ENCODE data around the gene DCAF8L1. TPM values are rescaled to one million over a fixed set of nuclear protein-coding genes. Genes with fewer than 3 reads are reported as not detected.
"Not testable (repeated sequence)": the region's sequence is repeated elsewhere in the genome, so short reads cannot be mapped to it uniquely, and the experiment has no call there.

The DCAF8L1 gene
- total RNA-seq, 3 donors from 2014 or later (not counting 1 experiment from before 2014, with no cell fraction given): not detected

DNA sequence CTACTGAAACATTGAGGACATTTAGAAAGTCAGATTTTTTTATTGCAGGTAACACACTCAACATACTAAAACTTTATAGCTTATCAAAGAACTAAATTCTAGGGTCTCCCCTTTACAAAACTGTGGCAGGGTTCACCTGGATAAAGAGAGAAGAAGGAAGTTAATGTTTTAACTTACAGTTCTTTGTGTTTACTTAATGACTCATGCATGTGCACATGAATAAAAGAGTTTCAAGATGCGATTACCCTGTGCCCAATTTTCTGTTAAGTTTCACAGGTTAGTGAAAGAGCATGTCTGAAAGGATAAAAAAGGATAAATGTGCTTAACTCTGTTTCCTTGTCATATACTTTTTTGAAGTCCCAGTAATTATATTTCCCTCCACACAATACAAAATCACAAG is 16.8 kb downstream of the DCAF8L1 start:
- no peaks in the 10 kb centered on the region for H3K36me3 Mint-ChIP-seq
- no peaks in the 10 kb centered on the region for H3K27me3 Mint-ChIP-seq (ENCODE audit: low read depth in 2 of 2)
- H3K4me1 ChIP-seq (ENCODE audit: control insufficient read depth, insufficient read depth, low read length): no peaks in the 10 kb centered on the region
- H3K27ac Mint-ChIP-seq: no peak overlapping the region
- no peaks in the 10 kb centered on the region for H3K36me3 ChIP-seq (ENCODE audit: control insufficient read depth, insufficient read depth, low read length)
- intact Hi-C loops (cut with micrococcal nuclease): no loop called here
- no peak overlapping the region for H3K27ac ChIP-seq (ENCODE audit: low read length)
- ATAC-seq: no peak
- peaks cover 6 to 7% of the 10 kb centered on the region in 2 donors for H3K9me3 Mint-ChIP-seq
- H3K9me3 ChIP-seq (ENCODE audit: control insufficient read depth, insufficient read depth, low read length): no peaks in the 10 kb centered on the region
- no peak for DNase-seq
- 40% methylated on average over 1 of the region's 1 CpG for WGBS (ENCODE audit: insufficient coverage)
- H3K4me1 Mint-ChIP-seq: no peaks in the 10 kb centered on the region
- H3K27me3 ChIP-seq (ENCODE audit: control insufficient read depth, insufficient read depth, low read length): no peaks in the 10 kb centered on the region
- no peak for TF ChIP-seq CTCF (IDR thresholded peaks at IDR 0.05)
- no peak overlapping the region for H3K4me3 Mint-ChIP-seq
- no peak overlapping the region for H3K4me3 ChIP-seq (ENCODE audit: low read length)

- H3K27me3 Mint-ChIP-seq (ENCODE audit: low read depth in 2 of 2); H3K9me3 Mint-ChIP-seq; H3K4me1 ChIP-seq (ENCODE audit: control insufficient read depth, insufficient read depth, low read length); H3K4me3 ChIP-seq (ENCODE audit: low read length); ATAC-seq; H3K36me3 Mint-ChIP-seq; H3K36me3 ChIP-seq (ENCODE audit: control insufficient read depth, insufficient read depth, low read length); H3K27ac ChIP-seq (ENCODE audit: low read length); H3K27ac Mint-ChIP-seq; H3K4me3 Mint-ChIP-seq; H3K9me3 ChIP-seq (ENCODE audit: control insufficient read depth, insufficient read depth, low read length); H3K4me1 Mint-ChIP-seq; H3K27me3 ChIP-seq (ENCODE audit: control insufficient read depth, insufficient read depth, low read length); DNase-seq; intact Hi-C loops (cut with micrococcal nuclease): not testable (repeated sequence)
- 97% methylated on average over 3 of the region's 5 CpGs for whole genome bisulfite sequencing (ENCODE audit: insufficient coverage)
These were observed 20.8 kb downstream of the DCAF8L1 start for GRCh38 chrX:27960410-27960809.

GRCh38 chrX:27953171-27953570 is 28.1 kb downstream of the DCAF8L1 start:
- H3K27ac Mint-ChIP-seq: no peak overlapping the region
- H3K9me3 ChIP-seq (ENCODE audit: control insufficient read depth, insufficient read depth, low read length): no peaks in the 10 kb centered on the region
- WGBS (ENCODE audit: insufficient coverage): no CpG with 5 or more reads among the region's 1 CpG
- H3K4me1 ChIP-seq (ENCODE audit: control insufficient read depth, insufficient read depth, low read length): no peaks in the 10 kb centered on the region
- intact Hi-C loops (cut with micrococcal nuclease): no loop called here
- DNase-seq (no peak), ATAC-seq (no peak)
- no peak overlapping the region for H3K27ac ChIP-seq (ENCODE audit: low read length)
- H3K27me3 Mint-ChIP-seq (ENCODE audit: low read depth in 2 of 2): no peaks in the 10 kb centered on the region
- H3K9me3 Mint-ChIP-seq: peaks cover 11 to 16% of the 10 kb centered on the region in 2 donors
- H3K27me3 ChIP-seq (ENCODE audit: control insufficient read depth, insufficient read depth, low read length): no peaks in the 10 kb centered on the region
- H3K4me3 ChIP-seq (ENCODE audit: low read length): no peak overlapping the region
- H3K36me3 Mint-ChIP-seq: no peaks in the 10 kb centered on the region
- H3K4me1 Mint-ChIP-seq: no peaks in the 10 kb centered on the region
- no peak for TF ChIP-seq CTCF (IDR thresholded peaks at IDR 0.05)
- no peak overlapping the region for H3K4me3 Mint-ChIP-seq
- no peaks in the 10 kb centered on the region for H3K36me3 ChIP-seq (ENCODE audit: control insufficient read depth, insufficient read depth, low read length)

- no CpG with 5 or more reads among the region's 4 CpGs for WGBS (ENCODE audit: insufficient coverage)
- no peak overlapping the region for H3K4me3 ChIP-seq (ENCODE audit: low read length)
- H3K36me3 ChIP-seq (ENCODE audit: control insufficient read depth, insufficient read depth, low read length): no peaks in the 10 kb centered on the region
- intact Hi-C loops (cut with micrococcal nuclease): no loop called here
- Mint-ChIP-seq H3K9me3 (peaks cover 7 to 9% of the 10 kb centered on the region in 2 donors), H3K4me1 (no peaks in the 10 kb centered on the region), H3K27me3 (ENCODE audit: low read depth in 2 of 2) (no peaks in the 10 kb centered on the region), H3K4me3 (no peak overlapping the region), H3K27ac (no peak overlapping the region), H3K36me3 (no peaks in the 10 kb centered on the region)
- no peak for ATAC-seq
- no peak overlapping the region for H3K27ac ChIP-seq (ENCODE audit: low read length)
- no peaks in the 10 kb centered on the region for H3K9me3 ChIP-seq (ENCODE audit: control insufficient read depth, insufficient read depth, low read length)
- no peak for TF ChIP-seq CTCF (IDR thresholded peaks at IDR 0.05)
- DNase-seq: no peak
- no peaks in the 10 kb centered on the region for H3K27me3 ChIP-seq (ENCODE audit: control insufficient read depth, insufficient read depth, low read length)
- no peaks in the 10 kb centered on the region for H3K4me1 ChIP-seq (ENCODE audit: control insufficient read depth, insufficient read depth, low read length)
These were observed 47.9 kb downstream of the DCAF8L1 start for GRCh38 chrX:27933361-27933760.

Other genes starting within 250 kb of the DCAF8L1 start
- not detected for gene MAGEB10, start 173.5 kb downstream of the DCAF8L1 start, total RNA-seq

All from natural killer cell (primary cell).